ENCODE results near the gene INTS14. TPM values are rescaled to one million over a fixed set of nuclear protein-coding genes. Genes with fewer than 3 reads are reported as not detected.
A peak's percentile ranks its signal among the peaks of the same experiment; 100 is the strongest.

INTS14 gene
- total and polyA plus RNA-seq, 2 experiments from 2014 or later = 25.0 to 30.9 TPM

DNA sequence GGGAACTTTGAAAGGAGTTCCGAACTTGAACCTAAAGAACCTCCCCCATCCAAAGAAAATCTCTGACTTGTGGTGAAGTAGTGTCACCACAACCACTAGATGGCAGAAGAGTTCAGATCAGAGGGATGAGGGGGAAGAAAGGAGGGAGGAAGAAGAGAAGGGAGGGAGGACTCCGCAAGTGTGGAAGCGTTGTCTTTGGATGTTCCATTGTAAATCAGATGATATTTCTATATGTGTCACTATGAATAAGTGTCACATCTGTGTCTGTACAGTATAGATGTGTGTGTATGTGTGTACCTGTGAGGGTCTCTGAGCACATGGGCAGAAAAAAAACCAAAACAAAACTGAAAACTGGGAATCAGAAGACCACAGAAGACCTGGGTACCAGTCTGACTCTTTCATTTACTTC, 27.8 kb upstream of the INTS14 start:
- H3K9me3 ChIP-seq (ENCODE audit: low read depth) = no peaks in the 10 kb centered on the region
- H3K4me3 ChIP-seq = no peak overlapping the region
- no peak overlapping the region for H3K27ac ChIP-seq
- H3K36me3 ChIP-seq = no peaks in the 10 kb centered on the region
- peak; percentile 81 to 87 for DNase-seq (ENCODE audit: low read depth in 1 of 2, low spot score in 1 of 2)
- TF ChIP-seq, protein P1, sequence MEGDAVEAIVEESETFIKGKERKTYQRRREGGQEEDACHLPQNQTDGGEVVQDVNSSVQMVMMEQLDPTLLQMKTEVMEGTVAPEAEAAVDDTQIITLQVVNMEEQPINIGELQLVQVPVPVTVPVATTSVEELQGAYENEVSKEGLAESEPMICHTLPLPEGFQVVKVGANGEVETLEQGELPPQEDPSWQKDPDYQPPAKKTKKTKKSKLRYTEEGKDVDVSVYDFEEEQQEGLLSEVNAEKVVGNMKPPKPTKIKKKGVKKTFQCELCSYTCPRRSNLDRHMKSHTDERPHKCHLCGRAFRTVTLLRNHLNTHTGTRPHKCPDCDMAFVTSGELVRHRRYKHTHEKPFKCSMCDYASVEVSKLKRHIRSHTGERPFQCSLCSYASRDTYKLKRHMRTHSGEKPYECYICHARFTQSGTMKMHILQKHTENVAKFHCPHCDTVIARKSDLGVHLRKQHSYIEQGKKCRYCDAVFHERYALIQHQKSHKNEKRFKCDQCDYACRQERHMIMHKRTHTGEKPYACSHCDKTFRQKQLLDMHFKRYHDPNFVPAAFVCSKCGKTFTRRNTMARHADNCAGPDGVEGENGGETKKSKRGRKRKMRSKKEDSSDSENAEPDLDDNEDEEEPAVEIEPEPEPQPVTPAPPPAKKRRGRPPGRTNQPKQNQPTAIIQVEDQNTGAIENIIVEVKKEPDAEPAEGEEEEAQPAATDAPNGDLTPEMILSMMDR (IDR thresholded peaks at IDR 0.05; ENCODE audit: low read depth, low read length) = peak; percentile 77
- peaks cover 9% of the 10 kb centered on the region for H3K4me1 ChIP-seq (ENCODE audit: low read depth)
- no peaks in the 10 kb centered on the region for H3K27me3 ChIP-seq

- no peaks in the 10 kb centered on the region for H3K27me3 ChIP-seq
Measured at GRCh38 chr15:65638109-65638508, 27.2 kb upstream of the INTS14 start.

GRCh38 chr15:65634356-65634755, 23.4 kb upstream of the INTS14 start:
- peaks cover 18% of the 10 kb centered on the region for H3K4me1 ChIP-seq (ENCODE audit: low read depth)
- H3K9me3 ChIP-seq (ENCODE audit: low read depth) = no peaks in the 10 kb centered on the region
- H3K36me3 ChIP-seq = no peaks in the 10 kb centered on the region
- no peak overlapping the region for H3K27ac ChIP-seq
- H3K4me3 ChIP-seq = no peak overlapping the region
- no peaks in the 10 kb centered on the region for H3K27me3 ChIP-seq
- DNase-seq (ENCODE audit: low read depth in 1 of 2, low spot score in 1 of 2) = no peak
- TF ChIP-seq, protein P1 (IDR thresholded peaks at IDR 0.05; ENCODE audit: low read depth, low read length) = no peak

More at GRCh38 chr15:65638109-65638508, 27.2 kb upstream of the INTS14 start:
- Histone ChIP-seq H3K4me3 (no peak overlapping the region), H3K9me3 (ENCODE audit: low read depth) (no peaks in the 10 kb centered on the region), H3K36me3 (no peaks in the 10 kb centered on the region), H3K27ac (no peak overlapping the region), H3K4me1 (ENCODE audit: low read depth) (peaks cover 12% of the 10 kb centered on the region)
- DNase-seq (ENCODE audit: low read depth in 1 of 2, low spot score in 1 of 2) = peak in 1 of 2 donors; percentile 31
- TF ChIP-seq, protein P1 (IDR thresholded peaks at IDR 0.05; ENCODE audit: low read depth, low read length) = no peak

DNA sequence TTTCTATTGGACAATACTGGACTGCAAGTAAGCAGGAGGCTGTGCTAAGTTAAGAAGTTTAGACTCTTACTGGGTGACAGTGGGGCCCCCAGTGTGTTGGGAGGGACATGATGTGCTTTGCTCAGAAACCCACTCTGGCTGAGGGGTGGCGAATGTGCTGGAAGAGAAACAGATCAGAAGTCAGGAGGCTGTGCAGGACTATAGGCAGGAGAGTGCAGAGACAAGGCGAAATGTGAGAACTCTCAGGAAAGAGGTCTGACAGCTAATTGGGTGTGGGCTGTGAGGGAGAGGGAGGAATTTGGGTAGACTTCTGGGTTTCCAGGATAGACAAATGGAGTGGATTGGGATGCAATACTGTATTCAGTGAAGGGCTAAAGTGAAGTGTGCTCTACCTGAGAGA, 22.8 kb upstream of the INTS14 start:
- peak in 1 of 2 donors; percentile 37 for DNase-seq (ENCODE audit: low read depth in 1 of 2, low spot score in 1 of 2)
- no peaks in the 10 kb centered on the region for H3K9me3 ChIP-seq (ENCODE audit: low read depth)
- H3K36me3 ChIP-seq = no peaks in the 10 kb centered on the region
- TF ChIP-seq, protein P1 (IDR thresholded peaks at IDR 0.05; ENCODE audit: low read depth, low read length) = no peak
- H3K27ac ChIP-seq = no peak overlapping the region
- no peaks in the 10 kb centered on the region for H3K27me3 ChIP-seq
- H3K4me3 ChIP-seq = no peak overlapping the region
- H3K4me1 ChIP-seq (ENCODE audit: low read depth) = peaks cover 18% of the 10 kb centered on the region

DNA sequence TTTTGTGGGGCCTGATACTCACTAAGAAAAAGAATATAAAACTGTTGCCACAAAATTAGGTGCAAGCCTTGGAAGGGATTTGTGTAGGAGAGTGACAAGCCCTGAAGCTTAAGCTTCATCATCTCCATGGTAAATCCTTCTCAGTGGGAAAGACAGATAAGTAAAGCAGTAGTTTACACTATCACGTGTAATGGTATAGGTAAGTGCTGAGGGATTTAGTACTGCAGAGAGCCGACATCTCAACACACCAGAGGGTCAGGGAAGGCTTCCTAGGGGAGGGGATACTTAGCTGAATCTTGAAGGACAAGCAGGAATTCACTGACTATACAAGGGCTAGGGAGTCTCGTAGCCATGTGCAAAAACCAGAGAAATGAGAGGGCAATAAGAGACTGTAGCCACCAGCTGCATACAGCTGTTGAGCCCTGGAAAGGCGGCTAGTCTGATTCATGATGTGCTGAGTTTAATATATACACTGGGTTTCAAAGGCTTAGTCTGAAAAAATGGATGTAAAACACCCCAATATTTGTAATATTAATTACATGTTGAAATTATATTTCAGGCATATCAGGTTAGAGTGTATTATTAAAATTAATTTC, 21.9 kb upstream of the INTS14 start:
- H3K27me3 ChIP-seq = no peaks in the 10 kb centered on the region
- H3K4me3 ChIP-seq = no peak overlapping the region
- no peaks in the 10 kb centered on the region for H3K36me3 ChIP-seq
- TF ChIP-seq, protein P1 (IDR thresholded peaks at IDR 0.05; ENCODE audit: low read depth, low read length) = no peak
- no peaks in the 10 kb centered on the region for H3K9me3 ChIP-seq (ENCODE audit: low read depth)
- no peak overlapping the region for H3K27ac ChIP-seq
- H3K4me1 ChIP-seq (ENCODE audit: low read depth) = peaks cover 12% of the 10 kb centered on the region
- DNase-seq (ENCODE audit: low read depth in 1 of 2, low spot score in 1 of 2) = no peak

Measured in cardiac muscle cell (in vitro differentiated cells and primary cell).